HepG2 (cell line): ENCODE results near the gene KLHL33. TPM values are rescaled to one million over a fixed set of nuclear protein-coding genes. Genes with fewer than 3 reads are reported as not detected.

Source experiments
- AGO1 ChIP-seq: fragments of 200-400 bp; formaldehyde crosslinking; IDR thresholded peaks from 2 replicates; pipeline ENCODE4 v1.6.1; 2017; ENCODE audit warnings: mild to moderate bottlenecking, low read depth, low read length, moderate library complexity; ENCODE audit not compliant: poor library complexity, severe bottlenecking
- AHR ChIP-seq: IDR thresholded peaks from 2 replicates; pipeline ENCODE4 v1.6.1; 2018; ENCODE audit warnings: missing genetic modification reagents, missing compliant biosample characterization
- ATRX ChIP-seq: sonication (generic); formaldehyde crosslinking; IDR thresholded peaks from 2 replicates; pipeline ENCODE4 v1.4.0; 2020; ENCODE audit warnings: missing genetic modification reagents, borderline replicate concordance
- CCDC6 ChIP-seq: sonication (generic); formaldehyde crosslinking; IDR thresholded peaks from 2 replicates; pipeline ENCODE4 v1.8.1; 2022; ENCODE audit warnings: mild to moderate bottlenecking, missing genetic modification reagents, moderate library complexity
- ERF ChIP-seq: IDR thresholded peaks from 2 replicates; pipeline ENCODE4 v1.6.1; 2018; ENCODE audit warnings: missing biosample characterization, missing genetic modification reagents
- GATAD2A ChIP-seq: IDR thresholded peaks from 2 replicates; pipeline ENCODE4 v1.6.1; 2016
- HOXA7 ChIP-seq: sonication (generic); formaldehyde crosslinking; IDR thresholded peaks from 2 replicates; pipeline ENCODE4 v1.8.1; 2022; ENCODE audit warnings: mild to moderate bottlenecking, missing genetic modification reagents, moderate library complexity
- KLF16 ChIP-seq, 2 experiments: sonication (generic) in 1 of 2; formaldehyde crosslinking in 1 of 2; IDR thresholded peaks; 2 replicates each; pipeline versions ENCODE4 v1.6.1 to v1.8.0; 2016 to 2023; ENCODE audit warnings: missing genetic modification reagents in 2 of 2, missing compliant biosample characterization in 1 of 2
- MIXL1 ChIP-seq: IDR thresholded peaks from 2 replicates; pipeline ENCODE4 v1.6.1; 2016
- MXD4 ChIP-seq: IDR thresholded peaks from 2 replicates; pipeline ENCODE4 v1.6.1; 2016; ENCODE audit warnings: mild to moderate bottlenecking, missing biosample characterization, missing genetic modification reagents
- PHB2 ChIP-seq: fragments of 450-650 bp; IDR thresholded peaks from 2 replicates; pipeline ENCODE4 v1.6.1; 2018; ENCODE audit not compliant: partially characterized antibody
- PRMT3 ChIP-seq: sonication (generic); formaldehyde crosslinking; IDR thresholded peaks from 2 replicates; pipeline ENCODE4 v1.8.1; 2022; ENCODE audit warnings: low read depth, mild to moderate bottlenecking, moderate library complexity, missing genetic modification reagents, borderline replicate concordance
- RBM39 ChIP-seq: fragments of 200-400 bp; formaldehyde crosslinking; IDR thresholded peaks from one replicate; pipeline ENCODE4 v1.6.1; 2018; ENCODE audit warnings: antibody characterized with exemption, mild to moderate bottlenecking, low read depth, low read length; ENCODE audit not compliant: poor library complexity, severe bottlenecking
- REL ChIP-seq: sonication (generic); formaldehyde crosslinking; conservative IDR thresholded peaks from 2 replicates; pipeline ENCODE4 v1.8.0; 2022; ENCODE audit warnings: mild to moderate bottlenecking, missing genetic modification reagents, moderate library complexity
- SAFB2 ChIP-seq: sonication (generic); formaldehyde crosslinking; IDR thresholded peaks from 2 replicates; pipeline ENCODE4 v1.5.1; 2020; ENCODE audit warnings: missing genetic modification reagents, low read depth, mild to moderate bottlenecking, borderline replicate concordance
- SALL2 ChIP-seq: sonication (generic); formaldehyde crosslinking; IDR thresholded peaks from 2 replicates; pipeline ENCODE4 v1.8.1; 2023; ENCODE audit warnings: mild to moderate bottlenecking, missing genetic modification reagents, inconsistent platforms
- SMARCE1 ChIP-seq: fragments of 450-650 bp; IDR thresholded peaks from 2 replicates; pipeline ENCODE4 v1.6.1; 2017; ENCODE audit warnings: borderline replicate concordance
- ZMYM2 ChIP-seq: sonication (generic); formaldehyde crosslinking; IDR thresholded peaks from 2 replicates; pipeline ENCODE4 v1.8.0; 2022; ENCODE audit warnings: mild to moderate bottlenecking, missing genetic modification reagents
- ZNF101 ChIP-seq: sonication (generic); formaldehyde crosslinking; IDR thresholded peaks from 2 replicates; pipeline ENCODE4 v1.4.0; 2020; ENCODE audit warnings: mild to moderate bottlenecking, low read depth, missing genetic modification reagents, borderline replicate concordance
- ZNF282 ChIP-seq: fragments of 450-650 bp; IDR thresholded peaks from 2 replicates; pipeline ENCODE4 v1.6.1; 2018; ENCODE audit not compliant: partially characterized antibody
- ZNF331 ChIP-seq: sonication (generic); formaldehyde crosslinking; IDR thresholded peaks from 2 replicates; pipeline ENCODE4 v1.4.0; 2020; ENCODE audit warnings: missing genetic modification reagents
- ZNF792 ChIP-seq: IDR thresholded peaks from 2 replicates; pipeline ENCODE4 v1.6.1; 2016
- polyA plus RNA-seq, 8 experiments: library from polyadenylated mRNA; depleted of rRNA in 3 of 8; stranded (reverse) in 7 of 8; unstranded in 1 of 8; fragments of >200 nt; fragmentation: Illumina TruSeq in 4 of 8; extraction: Trizol in 4 of 8; gene quantifications; 2 replicates each; pipeline versions ENCODE4 v1.2.1 to v1.2.3, GENCODE V29; 2011 to 2016; ENCODE audit warnings: low read depth in 4 of 8, missing spikeins in 1 of 8, mixed read lengths in 1 of 8; ENCODE audit not compliant: insufficient read depth in 1 of 8
- total RNA-seq, 5 experiments: library from RNA; depleted of rRNA; stranded (reverse); fragments of >200 nt; fragmentation: Illumina TruSeq; extraction: Trizol; gene quantifications; 2 replicates each; pipeline ENCODE4 v1.2.3, GENCODE V29; 2016; ENCODE audit warnings: low read depth in 1 of 5
- TF ChIP-seq, protein P1 (sequence below): sonication (generic); formaldehyde crosslinking; IDR thresholded peaks from 2 replicates; pipeline ENCODE4 v1.4.0; 2020; ENCODE audit warnings: mild to moderate bottlenecking, low read depth, missing genetic modification reagents
- TF ChIP-seq, protein P2 (sequence below): sonication (generic); formaldehyde crosslinking; IDR thresholded peaks from 2 replicates; pipeline ENCODE4 v1.8.0; 2022; ENCODE audit warnings: mild to moderate bottlenecking, missing genetic modification reagents; ENCODE audit not compliant: insufficient replicate concordance
- TF ChIP-seq, protein P3 (sequence below): IDR thresholded peaks from 2 replicates; pipeline ENCODE4 v1.6.1; 2016
- TF ChIP-seq, protein P4 (sequence below): sonication (generic); formaldehyde crosslinking; IDR thresholded peaks from 2 replicates; pipeline ENCODE4 v1.4.0; 2020; ENCODE audit warnings: missing genetic modification reagents, mild to moderate bottlenecking, borderline replicate concordance
- TF ChIP-seq, protein P5 (sequence below): sonication (generic); formaldehyde crosslinking; IDR thresholded peaks from 2 replicates; pipeline ENCODE4 v1.4.0; 2020; ENCODE audit warnings: missing genetic modification reagents

The KLHL33 gene
- total and polyA plus RNA-seq, 2 of the 13 experiments (the other 11 are each of a cell fraction or from before 2014, with no cell fraction given) = not detected

DNA sequence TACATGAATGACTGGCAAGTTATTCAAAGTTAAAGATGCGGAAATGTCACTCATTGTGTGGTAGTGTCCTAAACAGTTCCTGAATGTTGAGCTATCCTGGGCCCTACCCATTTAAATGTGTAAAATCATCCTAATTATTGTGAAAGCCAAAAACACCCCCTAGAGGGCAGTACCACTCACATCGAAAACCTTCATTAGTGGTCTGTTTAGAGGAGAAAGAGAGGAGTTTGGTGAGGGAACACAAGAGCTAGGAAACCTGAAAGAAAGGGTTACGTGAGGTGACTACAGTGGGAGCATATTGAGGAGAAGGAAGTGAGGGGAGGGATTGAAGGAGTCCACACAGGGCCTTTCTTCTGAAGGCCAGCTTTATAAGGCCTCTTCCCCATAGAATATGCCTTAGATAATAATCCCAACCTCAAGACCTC is 20.2 kb downstream of the KLHL33 start (continued):
- TF ChIP-seq ATRX (CRISPR knock-in tag) (no peak), RBM39 (no peak), ZNF282 (no peak), ZNF331 (CRISPR knock-in tag) (0 out of 2 replicates have a peak, but pooled peaks have one; percentile 14), ZMYM2 (CRISPR knock-in tag) (no peak), MXD4 (CRISPR knock-in tag) (0 out of 2 replicates have a peak, but pooled peaks have one; percentile 60), GATAD2A (peak; percentile 52; the same call in 1 of the 2 replicates), MIXL1 (CRISPR knock-in tag) (peak; percentile 94), ZNF101 (CRISPR knock-in tag) (no peak), SALL2 (CRISPR knock-in tag) (no peak), ERF (CRISPR knock-in tag) (peak; percentile 60; the same call in 1 of the 2 replicates), KLF16 (CRISPR knock-in tag; IDR thresholded peaks at IDR 0.05) (0 out of 4 replicates have a peak, but pooled peaks of 1 of the 2 experiments have one; percentile 55), AHR (CRISPR knock-in tag) (no peak), PHB2 (no peak), REL (CRISPR knock-in tag) (no peak), PRMT3 (CRISPR knock-in tag) (no peak), ZNF792 (peak; percentile 67; the same call in 1 of the 2 replicates), CCDC6 (no peak), AGO1 (no peak), SMARCE1 (no peak), SAFB2 (CRISPR knock-in tag) (no peak), HOXA7 (CRISPR knock-in tag) (no peak)
- TF ChIP-seq, protein P1, sequence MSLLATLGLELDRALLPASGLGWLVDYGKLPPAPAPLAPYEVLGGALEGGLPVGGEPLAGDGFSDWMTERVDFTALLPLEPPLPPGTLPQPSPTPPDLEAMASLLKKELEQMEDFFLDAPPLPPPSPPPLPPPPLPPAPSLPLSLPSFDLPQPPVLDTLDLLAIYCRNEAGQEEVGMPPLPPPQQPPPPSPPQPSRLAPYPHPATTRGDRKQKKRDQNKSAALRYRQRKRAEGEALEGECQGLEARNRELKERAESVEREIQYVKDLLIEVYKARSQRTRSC = no peak
- TF ChIP-seq, protein P2, sequence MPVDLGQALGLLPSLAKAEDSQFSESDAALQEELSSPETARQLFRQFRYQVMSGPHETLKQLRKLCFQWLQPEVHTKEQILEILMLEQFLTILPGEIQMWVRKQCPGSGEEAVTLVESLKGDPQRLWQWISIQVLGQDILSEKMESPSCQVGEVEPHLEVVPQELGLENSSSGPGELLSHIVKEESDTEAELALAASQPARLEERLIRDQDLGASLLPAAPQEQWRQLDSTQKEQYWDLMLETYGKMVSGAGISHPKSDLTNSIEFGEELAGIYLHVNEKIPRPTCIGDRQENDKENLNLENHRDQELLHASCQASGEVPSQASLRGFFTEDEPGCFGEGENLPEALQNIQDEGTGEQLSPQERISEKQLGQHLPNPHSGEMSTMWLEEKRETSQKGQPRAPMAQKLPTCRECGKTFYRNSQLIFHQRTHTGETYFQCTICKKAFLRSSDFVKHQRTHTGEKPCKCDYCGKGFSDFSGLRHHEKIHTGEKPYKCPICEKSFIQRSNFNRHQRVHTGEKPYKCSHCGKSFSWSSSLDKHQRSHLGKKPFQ (CRISPR knock-in tag) = no peak
- TF ChIP-seq, protein P3, sequence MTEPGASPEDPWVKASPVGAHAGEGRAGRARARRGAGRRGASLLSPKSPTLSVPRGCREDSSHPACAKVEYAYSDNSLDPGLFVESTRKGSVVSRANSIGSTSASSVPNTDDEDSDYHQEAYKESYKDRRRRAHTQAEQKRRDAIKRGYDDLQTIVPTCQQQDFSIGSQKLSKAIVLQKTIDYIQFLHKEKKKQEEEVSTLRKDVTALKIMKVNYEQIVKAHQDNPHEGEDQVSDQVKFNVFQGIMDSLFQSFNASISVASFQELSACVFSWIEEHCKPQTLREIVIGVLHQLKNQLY (CRISPR knock-in tag) = no peak
- TF ChIP-seq, protein P4, sequence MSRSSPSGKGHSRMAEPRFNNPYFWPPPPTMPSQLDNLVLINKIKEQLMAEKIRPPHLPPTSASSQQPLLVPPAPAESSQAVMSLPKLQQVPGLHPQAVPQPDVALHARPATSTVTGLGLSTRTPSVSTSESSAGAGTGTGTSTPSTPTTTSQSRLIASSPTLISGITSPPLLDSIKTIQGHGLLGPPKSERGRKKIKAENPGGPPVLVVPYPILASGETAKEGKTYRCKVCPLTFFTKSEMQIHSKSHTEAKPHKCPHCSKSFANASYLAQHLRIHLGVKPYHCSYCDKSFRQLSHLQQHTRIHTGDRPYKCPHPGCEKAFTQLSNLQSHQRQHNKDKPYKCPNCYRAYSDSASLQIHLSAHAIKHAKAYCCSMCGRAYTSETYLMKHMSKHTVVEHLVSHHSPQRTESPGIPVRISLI = no peak
- TF ChIP-seq, protein P5, sequence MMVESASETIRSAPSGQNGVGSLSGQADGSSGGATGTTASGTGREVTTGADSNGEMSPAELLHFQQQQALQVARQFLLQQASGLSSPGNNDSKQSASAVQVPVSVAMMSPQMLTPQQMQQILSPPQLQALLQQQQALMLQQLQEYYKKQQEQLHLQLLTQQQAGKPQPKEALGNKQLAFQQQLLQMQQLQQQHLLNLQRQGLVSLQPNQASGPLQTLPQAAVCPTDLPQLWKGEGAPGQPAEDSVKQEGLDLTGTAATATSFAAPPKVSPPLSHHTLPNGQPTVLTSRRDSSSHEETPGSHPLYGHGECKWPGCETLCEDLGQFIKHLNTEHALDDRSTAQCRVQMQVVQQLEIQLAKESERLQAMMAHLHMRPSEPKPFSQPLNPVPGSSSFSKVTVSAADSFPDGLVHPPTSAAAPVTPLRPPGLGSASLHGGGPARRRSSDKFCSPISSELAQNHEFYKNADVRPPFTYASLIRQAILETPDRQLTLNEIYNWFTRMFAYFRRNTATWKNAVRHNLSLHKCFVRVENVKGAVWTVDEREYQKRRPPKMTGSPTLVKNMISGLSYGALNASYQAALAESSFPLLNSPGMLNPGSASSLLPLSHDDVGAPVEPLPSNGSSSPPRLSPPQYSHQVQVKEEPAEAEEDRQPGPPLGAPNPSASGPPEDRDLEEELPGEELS (CRISPR knock-in tag) = no peak
